Neural progenitor cell (in vitro differentiated cells): ENCODE data around the gene STPG3.

ENCODE experiments used
- CTCF ChIP-seq: fragments of 200-600 bp; sonication (generic); IDR thresholded peaks from 2 replicates; pipeline ENCODE4 v1.5.1; 2017; ENCODE audit warnings: antibody characterized with exemption, mild to moderate bottlenecking
- EZH2 ChIP-seq: fragments of 200-600 bp; sonication (generic); IDR thresholded peaks from 2 replicates; pipeline ENCODE4 v1.6.1; 2017; ENCODE audit warnings: antibody characterized with exemption, mild to moderate bottlenecking, moderate library complexity
- EZH2phosphoT487 ChIP-seq: fragments of 200-600 bp; sonication (generic); IDR thresholded peaks from 2 replicates; pipeline ENCODE4 v1.6.1; 2017; ENCODE audit warnings: antibody characterized with exemption

GRCh38 chr9:137242269-137243203 lies 8.6 kb upstream of the STPG3 start:
- TF ChIP-seq CTCF (no peak), EZH2phosphoT487 (no peak), EZH2 (no peak)
